ENCODE measurements around the gene CFAP126. TPM values are rescaled to one million over a fixed set of nuclear protein-coding genes. Genes with fewer than 3 reads are reported as not detected.

CFAP126 gene
- total and polyA plus RNA-seq, 2 of the 13 experiments (the other 11 are each of a cell fraction or from before 2014, with no cell fraction given): not detected

- TF ChIP-seq LRRFIP1 (CRISPR knock-in tag; conservative IDR thresholded peaks at IDR 0.05) (no peak), ZFYVE20 (CRISPR knock-in tag; IDR thresholded peaks at IDR 0.05; ENCODE audit: borderline replicate concordance, low read depth) (no peak), KLF12 (CRISPR knock-in tag; IDR thresholded peaks at IDR 0.05; ENCODE audit: borderline replicate concordance) (peak; percentile 69), ZNF558 (CRISPR knock-in tag; IDR thresholded peaks at IDR 0.05; ENCODE audit: borderline replicate concordance) (no peak), RFXANK (CRISPR knock-in tag; IDR thresholded peaks at IDR 0.05) (no peak), CTCF (CRISPR knock-in tag; IDR thresholded peaks at IDR 0.05) (0 out of 2 replicates have a peak, but pooled peaks have one; percentile 5), ZNF589 (CRISPR knock-in tag; conservative IDR thresholded peaks at IDR 0.05) (peak; percentile 81), TFAP4 (IDR thresholded peaks at IDR 0.05; ENCODE audit: borderline replicate concordance, low read depth) (peak; percentile 76; the same call in 1 of the 2 replicates), ZNF224 (CRISPR knock-in tag; IDR thresholded peaks at IDR 0.05) (no peak), ZNF503 (CRISPR knock-in tag; IDR thresholded peaks at IDR 0.05) (peak; percentile 47; the same call in 1 of the 2 replicates), NPAS2 (CRISPR knock-in tag; IDR thresholded peaks at IDR 0.05; ENCODE audit: borderline replicate concordance) (no peak)
Measured at GRCh38 chr1:161389691-161390558, 22.2 kb upstream of the CFAP126 start (continued).

Data from HepG2 (cell line).